Calu3 (cell line): Measurements from ENCODE around the gene CEP250. TPM values are rescaled to one million over a fixed set of nuclear protein-coding genes. Genes with fewer than 3 reads are reported as not detected.

Source experiments
- BruUV-seq: library from RNA; stranded (reverse); fragments of 400-500 nt; replicated peaks from 2 replicates; lab custom pipeline; 2021; lab: Mats Ljungman, UMichigan
- CTCF ChIA-PET: fragments of 300-600 bp; sonication (Branson Sonifier 250); formaldehyde crosslinking; loops from one replicate; lab custom pipeline; 2022; ENCODE audit warnings: antibody characterized with exemption; lab: Charles Lee
- DNase-seq: peaks from one replicate; pipeline ENCODE4 v3.0.0; 2022
- H3K27ac Mint-ChIP-seq: one replicate; pipeline ENCODE4 v1.8.0; 2022; ENCODE audit warnings: mixed read lengths; ENCODE audit not compliant: unreplicated experiment
- H3K27me3 Mint-ChIP-seq: one replicate; pipeline ENCODE4 v1.8.0; 2022; ENCODE audit warnings: mixed read lengths; ENCODE audit not compliant: unreplicated experiment
- H3K36me3 Mint-ChIP-seq: one replicate; pipeline ENCODE4 v1.8.0; 2022; ENCODE audit warnings: mild to moderate bottlenecking, moderate library complexity, mixed read lengths; ENCODE audit not compliant: insufficient read depth, unreplicated experiment
- H3K4me1 Mint-ChIP-seq: one replicate; pipeline ENCODE4 v1.8.0; 2022; ENCODE audit warnings: mild to moderate bottlenecking, low read depth, mixed read lengths; ENCODE audit not compliant: unreplicated experiment
- H3K4me3 Mint-ChIP-seq: one replicate; pipeline ENCODE4 v1.8.0; 2022; ENCODE audit warnings: mild to moderate bottlenecking, low read depth, moderate library complexity, mixed read lengths; ENCODE audit not compliant: unreplicated experiment
- H3K9me3 Mint-ChIP-seq: one replicate; pipeline ENCODE4 v1.8.0; 2022; ENCODE audit warnings: low read depth, mixed read lengths; ENCODE audit not compliant: unreplicated experiment
- intact Hi-C: fragments of 100-400 bp; cut with micrococcal nuclease; formaldehyde crosslinking; loops from one replicate; pipeline ENCODE4 v1.10.0; 2022; ENCODE audit not compliant: unreplicated experiment
- total RNA-seq: library from RNA; stranded (reverse); gene quantifications from 2 replicates; pipeline ENCODE4 v1.2.3, GENCODE V29; 2022
- TF ChIP-seq, protein P1 (sequence below): fragments of 200-600 bp; IDR thresholded peaks from one replicate; pipeline ENCODE4 v1.8.0; 2022; ENCODE audit warnings: antibody characterized with exemption; ENCODE audit not compliant: unreplicated experiment

The CEP250 gene
- total RNA-seq, 1 experiment from 2014 or later: 61.0 TPM

DNA sequence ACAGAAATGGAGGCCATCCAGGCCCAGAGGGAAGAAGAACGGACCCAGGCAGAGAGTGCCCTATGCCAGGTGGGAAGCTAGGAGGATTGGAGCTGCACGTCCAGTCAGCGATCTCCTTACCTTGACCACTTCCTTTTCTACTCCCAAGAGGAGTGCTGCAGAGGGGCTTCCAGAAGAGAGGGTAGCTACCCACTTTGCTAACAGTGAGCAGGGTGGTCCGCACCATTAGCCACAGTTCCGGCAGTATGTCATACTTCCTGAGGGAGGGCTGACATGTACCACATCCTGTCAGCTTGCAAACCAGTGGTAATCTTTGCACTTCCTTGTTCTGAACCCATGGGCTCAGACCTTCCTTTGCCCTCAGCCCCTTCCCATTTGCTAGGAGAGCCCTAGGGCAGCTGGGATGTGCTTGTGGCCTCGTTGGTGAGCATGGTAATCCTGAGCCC, 35.4 kb downstream of the CEP250 start:
- no peak overlapping the region for H3K4me3 Mint-ChIP-seq
- CTCF ChIA-PET: interaction anchor here (1.0 to 1.5 kb wide), 2 partner anchors 10 to 11 kb away, joined by 3 to 4 read pairs; no protein-coding TSS in a partner anchor
- H3K4me1 Mint-ChIP-seq: no peaks in the 10 kb centered on the region
- no peaks in the 10 kb centered on the region for H3K9me3 Mint-ChIP-seq
- no TSS peak for BruUV-seq
- H3K36me3 Mint-ChIP-seq: peaks cover 30% of the 10 kb centered on the region
- no peaks in the 10 kb centered on the region for H3K27me3 Mint-ChIP-seq
- no peak for DNase-seq
- intact Hi-C loops: no loop called here
- TF ChIP-seq, protein P1, sequence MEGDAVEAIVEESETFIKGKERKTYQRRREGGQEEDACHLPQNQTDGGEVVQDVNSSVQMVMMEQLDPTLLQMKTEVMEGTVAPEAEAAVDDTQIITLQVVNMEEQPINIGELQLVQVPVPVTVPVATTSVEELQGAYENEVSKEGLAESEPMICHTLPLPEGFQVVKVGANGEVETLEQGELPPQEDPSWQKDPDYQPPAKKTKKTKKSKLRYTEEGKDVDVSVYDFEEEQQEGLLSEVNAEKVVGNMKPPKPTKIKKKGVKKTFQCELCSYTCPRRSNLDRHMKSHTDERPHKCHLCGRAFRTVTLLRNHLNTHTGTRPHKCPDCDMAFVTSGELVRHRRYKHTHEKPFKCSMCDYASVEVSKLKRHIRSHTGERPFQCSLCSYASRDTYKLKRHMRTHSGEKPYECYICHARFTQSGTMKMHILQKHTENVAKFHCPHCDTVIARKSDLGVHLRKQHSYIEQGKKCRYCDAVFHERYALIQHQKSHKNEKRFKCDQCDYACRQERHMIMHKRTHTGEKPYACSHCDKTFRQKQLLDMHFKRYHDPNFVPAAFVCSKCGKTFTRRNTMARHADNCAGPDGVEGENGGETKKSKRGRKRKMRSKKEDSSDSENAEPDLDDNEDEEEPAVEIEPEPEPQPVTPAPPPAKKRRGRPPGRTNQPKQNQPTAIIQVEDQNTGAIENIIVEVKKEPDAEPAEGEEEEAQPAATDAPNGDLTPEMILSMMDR: no peak
- no peak overlapping the region for H3K27ac Mint-ChIP-seq

DNA sequence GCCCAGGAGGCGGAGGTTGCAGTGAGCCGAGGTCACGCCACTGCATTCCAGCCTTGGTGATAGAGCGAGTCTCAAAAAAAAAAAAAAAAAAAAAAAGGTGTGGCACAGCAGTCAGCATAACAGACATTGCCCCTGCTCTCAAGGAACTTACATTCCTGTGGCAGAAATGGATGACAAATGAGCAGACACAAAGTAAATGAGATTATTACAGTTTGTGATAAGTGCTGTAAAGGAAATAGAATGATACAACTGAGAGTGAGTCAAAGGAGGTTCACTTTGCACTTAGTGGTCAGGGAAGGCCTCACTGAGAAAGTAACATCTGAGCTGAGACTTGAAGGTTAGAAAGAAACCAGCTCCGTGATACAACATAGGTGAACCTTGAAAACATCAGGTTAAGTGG, 36.4 kb downstream of the CEP250 start:
- Mint-ChIP-seq H3K4me3 (no peak overlapping the region), H3K4me1 (no peaks in the 10 kb centered on the region), H3K27ac (no peak overlapping the region), H3K9me3 (no peaks in the 10 kb centered on the region), H3K27me3 (no peaks in the 10 kb centered on the region), H3K36me3 (peaks cover 29% of the 10 kb centered on the region)
- no peak for DNase-seq
- intact Hi-C loops: no loop called here
- TF ChIP-seq, protein P1: no peak
- CTCF ChIA-PET: interaction anchor here (0.7 to 1.2 kb wide), 2 partner anchors 13 to 27 kb away, joined by 3 to 4 read pairs; no protein-coding TSS in a partner anchor
- no TSS peak for BruUV-seq

DNA sequence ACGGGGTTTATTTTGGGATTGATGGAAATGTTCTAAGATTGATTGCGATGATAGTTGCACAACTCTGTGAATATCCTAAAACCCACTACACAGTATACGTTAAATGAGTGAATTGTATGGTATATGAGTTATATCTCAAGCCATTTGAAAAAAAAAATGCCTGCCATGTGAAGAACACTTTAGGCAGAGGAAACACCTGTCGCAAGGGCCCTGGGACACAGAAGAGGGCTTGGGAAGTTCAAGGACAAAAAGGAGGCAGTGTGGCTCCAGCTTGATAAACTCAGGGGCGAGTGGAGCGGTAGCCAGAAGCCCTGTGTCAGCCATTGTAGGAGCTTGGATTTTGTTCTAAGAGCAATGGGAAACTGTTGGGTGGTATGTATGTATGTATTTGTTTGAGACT, 37.0 kb downstream of the CEP250 start:
- no peak overlapping the region for H3K4me3 Mint-ChIP-seq
- peaks cover 24% of the 10 kb centered on the region for H3K36me3 Mint-ChIP-seq
- no peak for DNase-seq
- no peaks in the 10 kb centered on the region for H3K4me1 Mint-ChIP-seq
- no peaks in the 10 kb centered on the region for H3K27me3 Mint-ChIP-seq
- H3K27ac Mint-ChIP-seq: no peak overlapping the region
- TF ChIP-seq, protein P1: no peak
- CTCF ChIA-PET: interaction anchor here (1.2 kb wide), 1 partner anchor 12 kb away, joined by 3 read pairs; no protein-coding TSS in a partner anchor
- intact Hi-C loops: no loop called here
- H3K9me3 Mint-ChIP-seq: no peaks in the 10 kb centered on the region
- BruUV-seq: no TSS peak

DNA sequence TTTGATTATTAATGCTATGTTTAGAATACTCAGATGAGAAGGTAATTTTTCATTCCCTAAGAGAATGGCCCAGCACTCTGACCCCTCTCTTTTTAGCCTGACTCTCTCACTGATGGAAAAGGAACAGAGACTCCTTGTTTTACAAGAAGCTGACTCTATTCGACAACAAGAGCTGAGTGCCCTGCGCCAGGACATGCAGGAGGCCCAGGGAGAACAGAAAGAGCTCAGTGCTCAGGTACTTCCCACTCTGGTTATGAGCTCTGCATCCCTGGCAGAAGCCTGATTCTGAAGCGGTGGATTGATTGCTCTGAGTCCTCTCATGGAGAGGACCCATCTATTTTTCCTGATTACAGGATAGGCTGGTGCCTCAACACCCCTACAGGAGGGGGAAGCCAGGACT, 41.1 kb downstream of the CEP250 start:
- no peaks in the 10 kb centered on the region for H3K4me1 Mint-ChIP-seq
- DNase-seq: no peak
- H3K27me3 Mint-ChIP-seq: no peaks in the 10 kb centered on the region
- CTCF ChIA-PET: interaction anchor here (0.6 kb wide), 1 partner anchor 180 kb away, joined by 4 read pairs; no protein-coding TSS in a partner anchor
- no peak overlapping the region for H3K4me3 Mint-ChIP-seq
- no peak overlapping the region for H3K27ac Mint-ChIP-seq
- no peaks in the 10 kb centered on the region for H3K9me3 Mint-ChIP-seq
- peaks cover 14% of the 10 kb centered on the region for H3K36me3 Mint-ChIP-seq
- BruUV-seq: no TSS peak
- TF ChIP-seq, protein P1: no peak
- intact Hi-C loops: no loop called here
